T-helper 2 cell treated with Interferon-gamma antibody and Interleukin-4, amounts not matched to agents 5 μg/mL and 100 μg/mL, for 36 hours (primary cell): ENCODE data around the gene CXorf65.
A peak's percentile ranks its signal among the peaks of the same experiment; 100 is the strongest.

ENCODE experiments used
- DNase-seq: peaks from one replicate; pipeline ENCODE4 v3.0.0; 2021; ENCODE audit warnings: low spot score
- H3K27ac Mint-ChIP-seq: one replicate; pipeline ENCODE4 v1.8.0; 2021; ENCODE audit warnings: mild to moderate bottlenecking, mixed read lengths
- H3K27me3 Mint-ChIP-seq: one replicate; pipeline ENCODE4 v1.8.0; 2021; ENCODE audit warnings: low read depth, mixed read lengths
- H3K36me3 Mint-ChIP-seq: one replicate; pipeline ENCODE4 v1.8.0; 2021; ENCODE audit warnings: low read depth, mixed read lengths
- H3K4me1 Mint-ChIP-seq: one replicate; pipeline ENCODE4 v1.8.0; 2021; ENCODE audit warnings: low read depth, mixed read lengths
- H3K4me3 Mint-ChIP-seq: one replicate; pipeline ENCODE4 v1.8.0; 2022; ENCODE audit warnings: mild to moderate bottlenecking, moderate library complexity, mixed read lengths
- H3K9me3 Mint-ChIP-seq: one replicate; pipeline ENCODE4 v1.8.0; 2021; ENCODE audit warnings: mixed read lengths

Gene CXorf65

GRCh38 chrX:71106427-71106826 is at the start of gene CXorf65:
TSS of gene CXorf65 (minus strand) at chrX:71106740. CDS start at chrX:71106556, 184 bp downstream.
- Mint-ChIP-seq H3K4me3 (peak within 1 kb of the TSS; percentile 94), H3K4me1 (peaks cover 53% of the 10 kb centered on the region), H3K27me3 (no peaks in the 10 kb centered on the region), H3K9me3 (no peaks in the 10 kb centered on the region), H3K36me3 (peaks cover 69% of the 10 kb centered on the region), H3K27ac (peak within 1 kb of the TSS; percentile 99)
- peak; percentile 13 for DNase-seq

- Mint-ChIP-seq H3K9me3 (no peaks in the 10 kb centered on the region), H3K27ac (no peak overlapping the region), H3K4me1 (peaks cover 2% of the 10 kb centered on the region), H3K36me3 (peaks cover 11% of the 10 kb centered on the region), H3K4me3 (no peak overlapping the region), H3K27me3 (no peaks in the 10 kb centered on the region)
- no peak for DNase-seq
Observed at GRCh38 chrX:71154641-71155040, 48.1 kb upstream of the CXorf65 start.

- Mint-ChIP-seq H3K4me1 (peaks cover 2% of the 10 kb centered on the region), H3K27me3 (no peaks in the 10 kb centered on the region), H3K27ac (no peak overlapping the region), H3K36me3 (peaks cover 9% of the 10 kb centered on the region), H3K4me3 (no peak overlapping the region), H3K9me3 (no peaks in the 10 kb centered on the region)
- DNase-seq: no peak
Observed at GRCh38 chrX:71154196-71154595, 47.7 kb upstream of the CXorf65 start.

- Mint-ChIP-seq H3K9me3 (no peaks in the 10 kb centered on the region), H3K27me3 (no peaks in the 10 kb centered on the region), H3K4me1 (peaks cover 2% of the 10 kb centered on the region), H3K36me3 (peaks cover 3% of the 10 kb centered on the region), H3K27ac (no peak overlapping the region), H3K4me3 (no peak overlapping the region)
- DNase-seq: no peak
Observed at GRCh38 chrX:71151366-71151765, 44.8 kb upstream of the CXorf65 start.

GRCh38 chrX:71148278-71148663 is 41.7 kb upstream of the CXorf65 start:
- no peak overlapping the region for H3K4me3 Mint-ChIP-seq

GRCh38 chrX:71147496-71148277 is 41.1 kb upstream of the CXorf65 start:
- Mint-ChIP-seq H3K27ac (no peak overlapping the region), H3K4me1 (peaks cover 4% of the 10 kb centered on the region), H3K27me3 (no peaks in the 10 kb centered on the region), H3K4me3 (no peak overlapping the region), H3K9me3 (no peaks in the 10 kb centered on the region), H3K36me3 (peaks cover 4% of the 10 kb centered on the region)
- no peak for DNase-seq

More at GRCh38 chrX:71148278-71148663, 41.7 kb upstream of the CXorf65 start:
- Mint-ChIP-seq H3K9me3 (no peaks in the 10 kb centered on the region), H3K36me3 (peaks cover 4% of the 10 kb centered on the region), H3K27me3 (no peaks in the 10 kb centered on the region), H3K4me1 (peaks cover 4% of the 10 kb centered on the region), H3K27ac (no peak overlapping the region)
- no peak for DNase-seq

- Mint-ChIP-seq H3K9me3 (no peaks in the 10 kb centered on the region), H3K4me3 (no peak within 1 kb of the TSS), H3K36me3 (peaks cover 6% of the 10 kb centered on the region), H3K27me3 (no peaks in the 10 kb centered on the region), H3K4me1 (peaks cover 7% of the 10 kb centered on the region), H3K27ac (no peak within 1 kb of the TSS)
- DNase-seq: no peak
Observed at GRCh38 chrX:71144651-71145050, 38.1 kb upstream of the CXorf65 start, which contains the start of gene NLGN3. TSS of gene NLGN3 (plus strand) at chrX:71144841. CDS start at chrX:71147750, 2,909 bp downstream.

GRCh38 chrX:71143508-71143907 is 37.0 kb upstream of the CXorf65 start:
- no peak for DNase-seq

GRCh38 chrX:71140440-71140839 is 33.9 kb upstream of the CXorf65 start:
- H3K4me1 Mint-ChIP-seq: peaks cover 3% of the 10 kb centered on the region

More at GRCh38 chrX:71143508-71143907, 37.0 kb upstream of the CXorf65 start:
- Mint-ChIP-seq H3K27me3 (no peaks in the 10 kb centered on the region), H3K27ac (no peak overlapping the region), H3K36me3 (peaks cover 14% of the 10 kb centered on the region), H3K9me3 (no peaks in the 10 kb centered on the region), H3K4me3 (no peak overlapping the region), H3K4me1 (peaks cover 7% of the 10 kb centered on the region)

GRCh38 chrX:71131510-71131909 is 25.0 kb upstream of the CXorf65 start:
- Mint-ChIP-seq H3K4me3 (no peak overlapping the region), H3K27me3 (no peaks in the 10 kb centered on the region), H3K27ac (peak overlapping the region; percentile 31), H3K36me3 (peaks cover 60% of the 10 kb centered on the region), H3K4me1 (peaks cover 13% of the 10 kb centered on the region), H3K9me3 (no peaks in the 10 kb centered on the region)
- no peak for DNase-seq

More at GRCh38 chrX:71140440-71140839, 33.9 kb upstream of the CXorf65 start:
- Mint-ChIP-seq H3K4me3 (no peak overlapping the region), H3K36me3 (peaks cover 37% of the 10 kb centered on the region), H3K27ac (no peak overlapping the region), H3K9me3 (no peaks in the 10 kb centered on the region), H3K27me3 (no peaks in the 10 kb centered on the region)
- DNase-seq: no peak

- Mint-ChIP-seq H3K27me3 (no peaks in the 10 kb centered on the region), H3K27ac (peak overlapping the region; percentile 80), H3K36me3 (peaks cover 59% of the 10 kb centered on the region), H3K4me3 (peak overlapping the region; percentile 63), H3K4me1 (peaks cover 13% of the 10 kb centered on the region), H3K9me3 (no peaks in the 10 kb centered on the region)
- DNase-seq: peak; percentile 28
Observed at GRCh38 chrX:71128915-71129765, 22.6 kb upstream of the CXorf65 start.

- DNase-seq: no peak
- H3K27ac Mint-ChIP-seq: peak overlapping the region; percentile 80
- peaks cover 64% of the 10 kb centered on the region for H3K36me3 Mint-ChIP-seq
- no peak overlapping the region for H3K4me3 Mint-ChIP-seq
- no peaks in the 10 kb centered on the region for H3K9me3 Mint-ChIP-seq
- H3K4me1 Mint-ChIP-seq: peaks cover 13% of the 10 kb centered on the region
- H3K27me3 Mint-ChIP-seq: no peaks in the 10 kb centered on the region
Observed at GRCh38 chrX:71128166-71128833, 21.8 kb upstream of the CXorf65 start.

- no peak for DNase-seq
- H3K36me3 Mint-ChIP-seq: peaks cover 24% of the 10 kb centered on the region
Observed at GRCh38 chrX:71118985-71119535, 12.5 kb upstream of the CXorf65 start.

More at GRCh38 chrX:71118985-71119535, 12.5 kb upstream of the CXorf65 start:
- Mint-ChIP-seq H3K27ac (peak overlapping the region; percentile 89), H3K9me3 (no peaks in the 10 kb centered on the region), H3K4me3 (peak overlapping the region; percentile 83), H3K4me1 (peaks cover 5% of the 10 kb centered on the region), H3K27me3 (no peaks in the 10 kb centered on the region)
